A549 (cell line): ENCODE measurements around the gene TMEM198. TPM values are rescaled to one million over a fixed set of nuclear protein-coding genes. Genes with fewer than 3 reads are reported as not detected.

Experiments
- ATAC-seq, 2 experiments: fragments of 200-7000 bp in 1 of 2; fragments of >200 bp in 1 of 2; cut with Nextera tagmentation in 1 of 2; cut with Tn5 transposase in 1 of 2; 3 replicates each; pipeline versions ENCODE4 v1.8.0 to v1.9.1; 2018 to 2020; ENCODE audit warnings: mild to moderate bottlenecking in 1 of 2, moderate library complexity in 1 of 2
- CTCF ChIA-PET: fragments of 300-600 bp; sonication (Branson Sonifier 250); formaldehyde crosslinking; extraction: SDS; loops from one replicate; lab custom pipeline; 2021; ENCODE audit warnings: antibody characterized with exemption, inconsistent platforms; lab: Yijun Ruan, JAX
- POLR2A ChIA-PET: fragments of 350-600 bp; formaldehyde crosslinking; extraction: SDS; loops from one replicate; lab custom pipeline; 2021; ENCODE audit warnings: antibody characterized with exemption, inconsistent platforms; lab: Yijun Ruan, JAX
- DNase-seq, 2 experiments: peaks; one replicate each; pipeline versions ENCODE4 v3.0.0 to v3.0.0-alpha.2; 2011 to 2016; ENCODE audit warnings: low read depth in 1 of 2, low spot score in 1 of 2
- FAIRE-seq: peaks from 2 replicates; lab custom pipeline; 2011; peaks lifted over from hg19 to GRCh38; lab: Jason Lieb, UNC
- H3K27ac ChIP-seq, 2 experiments: fragments of >200 bp; sonication (Bioruptor Twin); formaldehyde crosslinking; 3 replicates each; pipeline ENCODE4 v1.5.1; 2016 to 2017
- H3K4me1 ChIP-seq: fragments of >200 bp; sonication (Bioruptor Twin); formaldehyde crosslinking; 3 replicates; pipeline ENCODE4 v1.6.1; 2016
- H3K4me2 ChIP-seq: fragments of >200 bp; sonication (Bioruptor Twin); formaldehyde crosslinking; 3 replicates; pipeline ENCODE4 v1.6.1; 2016
- H3K4me3 ChIP-seq: fragments of >200 bp; sonication (Bioruptor Twin); formaldehyde crosslinking; 3 replicates; pipeline ENCODE4 v1.5.1; 2016
- H3K9me3 ChIP-seq: fragments of >200 bp; sonication (Bioruptor Twin); formaldehyde crosslinking; 3 replicates; pipeline ENCODE4 v1.6.1; 2016
- CHD2 ChIP-seq: fragments of 150-350 bp; IDR thresholded peaks from 2 replicates; pipeline ENCODE4 v1.6.1; 2014; ENCODE audit warnings: low read length; ENCODE audit not compliant: partially characterized antibody
- E2F6 ChIP-seq: IDR thresholded peaks from 2 replicates; pipeline ENCODE4 v1.6.1; 2012; ENCODE audit warnings: low read depth, borderline replicate concordance
- EHMT2 ChIP-seq: fragments of 200-600 bp; sonication (generic); IDR thresholded peaks from 2 replicates; pipeline ENCODE4 v1.6.1; 2016; ENCODE audit warnings: antibody characterized with exemption, low read depth, mild to moderate bottlenecking, moderate library complexity
- ESRRA ChIP-seq: fragments of 150-350 bp; IDR thresholded peaks from 2 replicates; pipeline ENCODE4 v1.6.1; 2014; ENCODE audit warnings: mild to moderate bottlenecking, low read length, borderline replicate concordance
- FOSB ChIP-seq: fragments of 250-450 bp; sonication (Bioruptor Pico); IDR thresholded peaks from 2 replicates; pipeline ENCODE4 v1.5.0; 2020; ENCODE audit warnings: mild to moderate bottlenecking, moderate library complexity
- FOSL2 ChIP-seq, 2 experiments: fragments of 450-650 bp in 1 of 2; fragments of >200 bp in 1 of 2; sonication (Bioruptor Twin) in 1 of 2; formaldehyde crosslinking; IDR thresholded peaks; 2 replicates each; pipeline versions ENCODE4 v1.5.0 to v1.6.1; 2016 to 2020; ENCODE audit warnings: mild to moderate bottlenecking in 1 of 2, moderate library complexity in 1 of 2
- HDAC2 ChIP-seq: fragments of 200-600 bp; sonication (generic); IDR thresholded peaks from 2 replicates; pipeline ENCODE4 v1.6.1; 2016
- HOXB13 ChIP-seq: fragments of 250-450 bp; sonication (Bioruptor Pico); IDR thresholded peaks from 2 replicates; pipeline ENCODE4 v1.5.0; 2020; ENCODE audit warnings: low read depth, mild to moderate bottlenecking, moderate library complexity
- HOXB5 ChIP-seq: fragments of 250-450 bp; sonication (Bioruptor Pico); IDR thresholded peaks from 2 replicates; pipeline ENCODE4 v1.5.0; 2020; ENCODE audit warnings: mild to moderate bottlenecking, moderate library complexity
- JUN ChIP-seq, 2 experiments: fragments of >200 bp; sonication (Bioruptor Twin); formaldehyde crosslinking; IDR thresholded peaks; 2 replicates in 1 of 2; 3 replicates in 1 of 2; pipeline ENCODE4 v1.6.1; 2016 to 2017
- JUNB ChIP-seq: fragments of >200 bp; sonication (Bioruptor Twin); formaldehyde crosslinking; IDR thresholded peaks from 2 replicates; pipeline ENCODE4 v1.6.1; 2016
- KDM1A ChIP-seq: fragments of 200-600 bp; sonication (generic); IDR thresholded peaks from 2 replicates; pipeline ENCODE4 v1.6.1; 2016; ENCODE audit warnings: low read depth, mild to moderate bottlenecking
- KDM5A ChIP-seq: fragments of 200-600 bp; sonication (generic); IDR thresholded peaks from 2 replicates; pipeline ENCODE4 v1.6.1; 2016; ENCODE audit warnings: antibody characterized with exemption, mild to moderate bottlenecking
- MAFK ChIP-seq: fragments of 450-650 bp; IDR thresholded peaks from 2 replicates; pipeline ENCODE4 v1.6.1; 2014; ENCODE audit not compliant: partially characterized antibody
- MAX ChIP-seq: IDR thresholded peaks from 2 replicates; pipeline ENCODE4 v1.6.1; 2012
- MAZ ChIP-seq: fragments of 150-350 bp; IDR thresholded peaks from 2 replicates; pipeline ENCODE4 v1.6.1; 2014; ENCODE audit warnings: antibody characterized with exemption, low read depth, low read length, borderline replicate concordance
- MYC ChIP-seq: IDR thresholded peaks from 2 replicates; pipeline ENCODE4 v1.6.1; 2012; ENCODE audit warnings: mild to moderate bottlenecking, inconsistent platforms, low read length, improper control_type of control experiment, borderline replicate concordance
- NPAS2 ChIP-seq: fragments of 250-450 bp; sonication (Bioruptor Pico); IDR thresholded peaks from 2 replicates; pipeline ENCODE4 v1.8.0; 2022; ENCODE audit warnings: mild to moderate bottlenecking, moderate library complexity, borderline replicate concordance
- NR3C1 ChIP-seq: fragments of >200 bp; sonication (Bioruptor Twin); formaldehyde crosslinking; IDR thresholded peaks from 3 replicates; pipeline ENCODE4 v1.6.1; 2017
- PBX3 ChIP-seq: IDR thresholded peaks from 2 replicates; pipeline ENCODE4 v1.6.1; 2012
- PHF8 ChIP-seq: fragments of 200-600 bp; sonication (generic); IDR thresholded peaks from 2 replicates; pipeline ENCODE4 v1.6.1; 2016; ENCODE audit warnings: low read depth, mild to moderate bottlenecking, antibody characterized with exemption, moderate library complexity, borderline replicate concordance
- POLR2AphosphoS2 ChIP-seq: conservative IDR thresholded peaks from 2 replicates; pipeline ENCODE4 v1.6.1; 2012; ENCODE audit warnings: low read length, improper control_type of control experiment, inconsistent platforms
- RARB ChIP-seq: fragments of 250-450 bp; sonication (Bioruptor Pico); IDR thresholded peaks from 2 replicates; pipeline ENCODE4 v1.8.0; 2021; ENCODE audit warnings: mild to moderate bottlenecking, moderate library complexity
- RCOR1 ChIP-seq: fragments of 150-350 bp; IDR thresholded peaks from 2 replicates; pipeline ENCODE4 v1.6.1; 2014; ENCODE audit warnings: antibody characterized with exemption, low read length, low read depth
- RNF2 ChIP-seq: fragments of 200-600 bp; sonication (generic); IDR thresholded peaks from 2 replicates; pipeline ENCODE4 v1.6.1; 2016; ENCODE audit warnings: low read depth, mild to moderate bottlenecking, antibody characterized with exemption, moderate library complexity, borderline replicate concordance
- SREBF2 ChIP-seq: fragments of 450-650 bp; IDR thresholded peaks from 2 replicates; pipeline ENCODE4 v1.6.1; 2014; ENCODE audit warnings: mild to moderate bottlenecking, moderate library complexity
- ZFP36 ChIP-seq: fragments of 450-650 bp; IDR thresholded peaks from 2 replicates; pipeline ENCODE4 v1.6.1; 2014; ENCODE audit warnings: borderline replicate concordance; ENCODE audit not compliant: partially characterized antibody
- WGBS: methylation state at CpG from one replicate; pipeline ENCODE4 v1.1.6; 2017; ENCODE audit errors: missing lambda C conversion rate; 5-methylcytosine and 5-hydroxymethylcytosine counted together
- polyA plus RNA-seq, 4 experiments: library from polyadenylated mRNA; depleted of rRNA in 3 of 4; stranded (reverse); fragments of >200 nt; fragmentation: RNase III in 1 of 4; extraction: RNeasy Plus Mini Kit Qiagen cat#74134 plus additional on column Dnase treatment in 1 of 4; gene quantifications; 2 replicates in 3 of 4; 3 replicates in 1 of 4; pipeline ENCODE4 v1.2.3, GENCODE V29; 2011 to 2017
- TF ChIP-seq, protein P1 (sequence below): fragments of 250-450 bp; sonication (Bioruptor Pico); IDR thresholded peaks from 2 replicates; pipeline ENCODE4 v1.5.0; 2021; ENCODE audit warnings: mild to moderate bottlenecking, moderate library complexity, borderline replicate concordance

The TMEM198 gene
- polyA plus RNA-seq, 2 of the 4 experiments (the other 2 are of a cell fraction) = 0.31 to 0.37 TPM

DNA sequence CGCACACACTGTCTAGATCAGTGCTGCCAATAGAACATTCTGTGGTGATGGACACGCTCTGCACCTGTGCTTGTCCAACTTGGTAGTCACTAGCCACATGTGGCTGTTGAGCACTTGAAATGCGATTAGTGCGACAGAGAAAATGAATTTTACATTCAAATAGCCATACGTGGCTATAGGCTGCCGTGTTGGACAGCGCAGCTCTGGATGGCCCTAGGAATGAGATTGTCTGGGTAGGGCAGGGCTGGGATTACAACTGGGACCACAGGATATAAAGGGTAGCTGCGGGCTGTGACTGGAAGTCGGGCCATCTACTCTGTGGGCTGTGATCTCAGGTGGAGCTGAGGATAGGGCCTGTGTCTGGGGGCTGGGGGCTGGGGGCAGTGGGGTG lies 24.3 kb upstream of the TMEM198 start:
- no peak overlapping the region for H3K4me2 ChIP-seq
- CTCF ChIA-PET = interaction anchor here (1.1 to 79.1 kb wide), 4 partner anchors 10 to 117 kb away, joined by 3 to 3291 read pairs (median 86); partner anchors contain the start of genes ASIC4, GMPPA and SPEG
- no peak overlapping the region for H3K4me3 ChIP-seq
- TF ChIP-seq HOXB13 (CRISPR knock-in tag) = no peak
- TF ChIP-seq FOSB (CRISPR knock-in tag) = no peak
- TF ChIP-seq NPAS2 (CRISPR knock-in tag) = no peak
- no peak for TF ChIP-seq KDM5A
- TF ChIP-seq EHMT2 = no peak
- TF ChIP-seq E2F6 = no peak
- no peak for TF ChIP-seq FOSL2 (IDR thresholded peaks at IDR 0.05)
- TF ChIP-seq FOSL2 (CRISPR knock-in tag; IDR thresholded peaks at IDR 0.05) = no peak
- no peak for TF ChIP-seq MAZ
- TF ChIP-seq PBX3 = no peak
- TF ChIP-seq POLR2AphosphoS2 = no peak
- TF ChIP-seq MYC = no peak
- no peak for TF ChIP-seq NR3C1
- POLR2A ChIA-PET = no interaction called here
- FAIRE-seq (no peak), ATAC-seq (no peak), DNase-seq (no peak)
- H3K4me1 ChIP-seq = peaks cover 17% of the 10 kb centered on the region
- H3K9me3 ChIP-seq = no peaks in the 10 kb centered on the region
- H3K27ac ChIP-seq = no peak overlapping the region
- WGBS = 65% methylated on average over 9 of the region's 9 CpGs

GRCh38 chr2:219520079-219520478 lies 23.7 kb upstream of the TMEM198 start:
- no peak overlapping the region for H3K4me2 ChIP-seq
- ATAC-seq = no peak
- WGBS = 66% methylated on average over 8 of the region's 8 CpGs
- ChIA-PET POLR2A (interaction anchor here (0.8 to 1.4 kb wide), 2 partner anchors 10 to 22 kb away, joined by 3 read pairs; partner anchors contain the start of gene GMPPA), CTCF (interaction anchor here (1.1 to 79.1 kb wide), 7 partner anchors 9 to 117 kb away, joined by 3 to 3291 read pairs (median 9); partner anchors contain the start of genes ASIC4, CHPF, GMPPA and SPEG)
- TF ChIP-seq SREBF2 (no peak), POLR2AphosphoS2 (no peak), HOXB13 (CRISPR knock-in tag) (no peak), HDAC2 (no peak), EHMT2 (no peak), RARB (CRISPR knock-in tag) (no peak), MAX (no peak), HOXB5 (CRISPR knock-in tag) (no peak), RCOR1 (no peak), KDM1A (no peak), JUNB (no peak), PHF8 (no peak), MAFK (no peak), JUN (IDR thresholded peaks at IDR 0.05) (no peak), CHD2 (no peak), ESRRA (no peak), RNF2 (no peak), ZFP36 (no peak), FOSB (CRISPR knock-in tag) (no peak)
- TF ChIP-seq, protein P1, sequence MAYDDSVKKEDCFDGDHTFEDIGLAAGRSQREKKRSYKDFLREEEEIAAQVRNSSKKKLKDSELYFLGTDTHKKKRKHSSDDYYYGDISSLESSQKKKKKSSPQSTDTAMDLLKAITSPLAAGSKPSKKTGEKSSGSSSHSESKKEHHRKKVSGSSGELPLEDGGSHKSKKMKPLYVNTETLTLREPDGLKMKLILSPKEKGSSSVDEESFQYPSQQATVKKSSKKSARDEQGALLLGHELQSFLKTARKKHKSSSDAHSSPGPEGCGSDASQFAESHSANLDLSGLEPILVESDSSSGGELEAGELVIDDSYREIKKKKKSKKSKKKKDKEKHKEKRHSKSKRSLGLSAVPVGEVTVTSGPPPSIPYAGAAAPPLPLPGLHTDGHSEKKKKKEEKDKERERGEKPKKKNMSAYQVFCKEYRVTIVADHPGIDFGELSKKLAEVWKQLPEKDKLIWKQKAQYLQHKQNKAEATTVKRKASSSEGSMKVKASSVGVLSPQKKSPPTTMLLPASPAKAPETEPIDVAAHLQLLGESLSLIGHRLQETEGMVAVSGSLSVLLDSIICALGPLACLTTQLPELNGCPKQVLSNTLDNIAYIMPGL = no peak
- no peak overlapping the region for H3K27ac ChIP-seq
- no peak for FAIRE-seq
- DNase-seq = no peak
- H3K4me3 ChIP-seq = no peak overlapping the region
- H3K4me1 ChIP-seq = peaks cover 17% of the 10 kb centered on the region
- H3K9me3 ChIP-seq = no peaks in the 10 kb centered on the region
